Measurements from ENCODE around the gene NAPEPLD. TPM values are rescaled to one million over a fixed set of nuclear protein-coding genes. Genes with fewer than 3 reads are reported as not detected.

NAPEPLD gene
- total RNA-seq, 2 experiments from 2014 or later = 6.3 to 6.8 TPM

- intact Hi-C loops (cut with micrococcal nuclease) = no loop called here
- H3K4me1 Mint-ChIP-seq (ENCODE audit: low read depth) = peaks cover 10% of the 10 kb centered on the region
- no peaks in the 10 kb centered on the region for H3K9me3 Mint-ChIP-seq
- H3K4me3 Mint-ChIP-seq = no peak overlapping the region
- no peaks in the 10 kb centered on the region for H3K27me3 Mint-ChIP-seq (ENCODE audit: low read depth)
- DNase-seq = no peak
- CTCF ChIA-PET = interaction anchor here (0.6 kb wide), 1 partner anchor 47 kb away, joined by 3 read pairs; no protein-coding TSS in a partner anchor
- no peak overlapping the region for H3K27ac Mint-ChIP-seq
- H3K36me3 Mint-ChIP-seq (ENCODE audit: low read depth) = peaks cover 1% of the 10 kb centered on the region
Measured at GRCh38 chr7:103134836-103135554, 13.9 kb downstream of the NAPEPLD start.

GRCh38 chr7:103132995-103133688, 15.8 kb downstream of the NAPEPLD start:
- CTCF ChIA-PET = no interaction called here
- intact Hi-C loops (cut with micrococcal nuclease) = no loop called here
- no peak for DNase-seq
- Mint-ChIP-seq H3K4me1 (ENCODE audit: low read depth) (peaks cover 10% of the 10 kb centered on the region), H3K4me3 (no peak overlapping the region), H3K27ac (no peak overlapping the region), H3K36me3 (ENCODE audit: low read depth) (peaks cover 6% of the 10 kb centered on the region), H3K9me3 (no peaks in the 10 kb centered on the region), H3K27me3 (ENCODE audit: low read depth) (no peaks in the 10 kb centered on the region)

GRCh38 chr7:103130901-103131624, 17.8 kb downstream of the NAPEPLD start:
- Mint-ChIP-seq H3K36me3 (ENCODE audit: low read depth) (peaks cover 17% of the 10 kb centered on the region), H3K9me3 (no peaks in the 10 kb centered on the region), H3K4me3 (no peak overlapping the region), H3K27me3 (ENCODE audit: low read depth) (no peaks in the 10 kb centered on the region), H3K4me1 (ENCODE audit: low read depth) (peaks cover 10% of the 10 kb centered on the region), H3K27ac (no peak overlapping the region)
- intact Hi-C loops (cut with micrococcal nuclease) = no loop called here
- CTCF ChIA-PET = interaction anchor here (0.6 kb wide), 1 partner anchor 284 kb away, joined by 3 read pairs; no protein-coding TSS in a partner anchor
- no peak for DNase-seq

DNA sequence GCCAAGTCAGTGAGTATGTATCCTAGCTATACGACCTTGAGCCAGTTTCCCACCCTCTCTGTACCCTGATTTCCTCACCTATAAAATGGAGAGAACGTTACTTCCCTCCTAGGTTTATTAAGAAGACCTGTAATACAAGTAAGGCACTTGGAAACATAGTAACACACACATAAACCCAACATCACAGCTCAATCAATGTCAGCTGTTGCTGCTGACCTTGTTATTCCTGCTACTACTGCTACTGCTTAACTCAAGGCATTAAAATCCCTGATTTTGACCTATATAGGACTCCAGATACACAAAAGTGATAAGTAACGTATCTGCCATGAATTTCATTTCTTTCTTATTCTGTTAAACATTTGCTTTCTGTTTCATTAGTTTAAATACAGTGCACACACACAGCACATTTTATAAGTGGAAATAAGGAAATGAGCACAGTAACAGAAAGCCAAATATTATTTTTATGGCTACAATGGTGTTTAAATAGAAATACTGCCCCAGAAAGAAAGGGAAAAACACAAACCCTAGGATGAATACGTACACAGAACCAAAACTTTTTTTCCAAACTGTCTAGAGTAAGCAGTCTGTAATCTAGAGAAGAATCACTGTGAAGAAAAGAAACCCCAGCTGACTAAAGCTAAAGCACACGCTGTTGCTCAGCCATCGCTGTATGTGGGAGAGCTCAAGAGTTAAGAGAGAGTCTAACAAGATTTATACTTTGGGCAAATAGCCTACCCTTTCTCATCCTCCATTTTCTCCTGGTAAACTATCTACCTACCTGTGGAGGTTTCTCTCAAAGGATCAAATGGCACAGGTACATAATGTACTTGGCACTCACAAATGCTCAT, 19.0 kb downstream of the NAPEPLD start:
- intact Hi-C loops (cut with micrococcal nuclease) = no loop called here
- H3K9me3 Mint-ChIP-seq = no peaks in the 10 kb centered on the region
- H3K4me3 Mint-ChIP-seq = no peak overlapping the region
- CTCF ChIA-PET = interaction anchor here (0.6 kb wide), 1 partner anchor 283 kb away, joined by 3 read pairs; no protein-coding TSS in a partner anchor
- no peak overlapping the region for H3K27ac Mint-ChIP-seq
- H3K36me3 Mint-ChIP-seq (ENCODE audit: low read depth) = peaks cover 20% of the 10 kb centered on the region
- H3K27me3 Mint-ChIP-seq (ENCODE audit: low read depth) = no peaks in the 10 kb centered on the region
- peaks cover 10% of the 10 kb centered on the region for H3K4me1 Mint-ChIP-seq (ENCODE audit: low read depth)
- no peak for DNase-seq

DNA sequence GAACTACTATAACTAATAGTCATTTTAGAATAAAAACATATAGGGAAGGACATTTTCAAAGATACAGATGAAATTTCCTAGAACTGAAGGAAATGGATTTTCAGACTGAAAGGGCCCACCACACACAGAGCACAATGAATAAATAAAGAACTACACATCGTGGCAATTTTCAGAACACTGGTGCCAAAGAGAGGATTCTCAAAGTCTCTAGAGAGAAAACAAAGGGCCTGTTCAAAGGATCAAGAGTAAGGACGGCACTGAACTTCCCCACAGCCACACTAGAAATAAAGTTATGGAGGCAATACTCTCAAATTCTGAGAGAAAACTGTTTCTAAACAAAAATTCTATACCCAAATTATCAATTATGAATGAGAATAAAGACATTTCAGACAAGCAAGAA, 21.9 kb downstream of the NAPEPLD start:
- H3K36me3 Mint-ChIP-seq (ENCODE audit: low read depth) = peaks cover 26% of the 10 kb centered on the region
- DNase-seq = no peak
- intact Hi-C loops (cut with micrococcal nuclease) = no loop called here
- CTCF ChIA-PET = no interaction called here
- H3K4me1 Mint-ChIP-seq (ENCODE audit: low read depth) = peaks cover 2% of the 10 kb centered on the region
- H3K4me3 Mint-ChIP-seq = no peak overlapping the region
- H3K9me3 Mint-ChIP-seq = no peaks in the 10 kb centered on the region
- no peak overlapping the region for H3K27ac Mint-ChIP-seq
- H3K27me3 Mint-ChIP-seq (ENCODE audit: low read depth) = no peaks in the 10 kb centered on the region

DNA sequence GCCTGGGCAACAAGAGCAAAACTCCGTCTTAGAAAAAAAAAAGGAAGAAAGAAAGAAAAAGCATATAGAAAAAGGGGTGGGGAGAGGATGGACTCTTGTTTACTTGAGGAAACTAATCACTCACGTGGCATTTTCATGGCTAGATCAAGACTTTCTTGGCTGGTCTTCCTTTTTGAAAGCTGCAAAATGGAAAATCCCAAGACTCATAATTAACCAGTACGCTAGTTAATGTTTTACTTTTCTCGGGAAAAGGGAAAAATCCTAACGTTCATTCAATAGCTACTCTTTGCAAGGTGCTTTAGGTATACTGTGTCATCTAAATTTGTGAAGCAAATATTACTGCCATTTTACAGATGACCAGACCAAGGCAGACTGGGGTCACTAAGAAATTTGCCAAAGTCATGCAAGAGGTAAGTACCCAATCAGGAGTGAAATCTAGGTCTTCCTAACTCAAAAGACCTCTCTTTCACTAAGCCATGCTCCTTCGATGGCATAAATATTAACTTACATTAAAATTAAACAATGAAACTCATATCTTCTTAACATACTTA, 24.4 kb downstream of the NAPEPLD start:
- no peak overlapping the region for H3K27ac Mint-ChIP-seq
- H3K4me3 Mint-ChIP-seq = no peak overlapping the region
- H3K9me3 Mint-ChIP-seq = no peaks in the 10 kb centered on the region
- no peaks in the 10 kb centered on the region for H3K27me3 Mint-ChIP-seq (ENCODE audit: low read depth)
- intact Hi-C loops (cut with micrococcal nuclease) = no loop called here
- CTCF ChIA-PET = interaction anchor here (0.5 kb wide), 1 partner anchor 63 kb away, joined by 3 read pairs; no protein-coding TSS in a partner anchor
- no peak for DNase-seq
- H3K36me3 Mint-ChIP-seq (ENCODE audit: low read depth) = peaks cover 35% of the 10 kb centered on the region
- no peaks in the 10 kb centered on the region for H3K4me1 Mint-ChIP-seq (ENCODE audit: low read depth)

DNA sequence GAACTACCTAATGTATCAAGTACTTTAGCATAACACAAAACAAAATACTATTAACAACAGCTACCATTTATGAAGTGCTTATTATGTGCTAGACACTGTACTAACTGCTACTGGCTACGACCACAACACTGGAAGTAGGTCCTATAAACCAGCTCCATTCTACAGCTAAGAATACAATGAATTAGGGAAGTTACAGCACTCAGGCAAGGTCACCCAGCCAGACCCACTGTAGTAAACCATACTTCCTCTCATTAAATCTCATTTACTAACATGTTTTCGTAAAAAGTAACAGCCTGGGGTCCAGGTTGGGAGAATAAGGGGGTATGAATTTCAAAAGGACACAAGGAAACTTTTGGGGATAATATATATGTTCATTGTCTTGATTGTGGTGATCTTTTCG, 25.4 kb downstream of the NAPEPLD start:
- no peak overlapping the region for H3K27ac Mint-ChIP-seq
- no peak for DNase-seq
- H3K4me3 Mint-ChIP-seq = no peak overlapping the region
- H3K4me1 Mint-ChIP-seq (ENCODE audit: low read depth) = no peaks in the 10 kb centered on the region
- no peaks in the 10 kb centered on the region for H3K9me3 Mint-ChIP-seq
- no peaks in the 10 kb centered on the region for H3K27me3 Mint-ChIP-seq (ENCODE audit: low read depth)
- intact Hi-C loops (cut with micrococcal nuclease) = no loop called here
- peaks cover 36% of the 10 kb centered on the region for H3K36me3 Mint-ChIP-seq (ENCODE audit: low read depth)
- CTCF ChIA-PET = no interaction called here

GRCh38 chr7:103121641-103122040, 27.3 kb downstream of the NAPEPLD start:
- Mint-ChIP-seq H3K27me3 (ENCODE audit: low read depth) (no peaks in the 10 kb centered on the region), H3K4me1 (ENCODE audit: low read depth) (no peaks in the 10 kb centered on the region), H3K4me3 (no peak overlapping the region), H3K36me3 (ENCODE audit: low read depth) (peaks cover 24% of the 10 kb centered on the region), H3K27ac (no peak overlapping the region), H3K9me3 (no peaks in the 10 kb centered on the region)
- no peak for DNase-seq
- CTCF ChIA-PET = no interaction called here
- intact Hi-C loops (cut with micrococcal nuclease) = no loop called here

GRCh38 chr7:103120362-103120761, 28.5 kb downstream of the NAPEPLD start:
- Mint-ChIP-seq H3K27ac (no peak overlapping the region), H3K36me3 (ENCODE audit: low read depth) (peaks cover 18% of the 10 kb centered on the region), H3K9me3 (no peaks in the 10 kb centered on the region), H3K4me1 (ENCODE audit: low read depth) (no peaks in the 10 kb centered on the region), H3K27me3 (ENCODE audit: low read depth) (no peaks in the 10 kb centered on the region), H3K4me3 (no peak overlapping the region)
- DNase-seq = no peak
- CTCF ChIA-PET = interaction anchor here (0.6 to 1.0 kb wide), 4 partner anchors 14 to 273 kb away, joined by 3 to 5 read pairs (median 4); no protein-coding TSS in a partner anchor
- intact Hi-C loops (cut with micrococcal nuclease) = no loop called here

DNA sequence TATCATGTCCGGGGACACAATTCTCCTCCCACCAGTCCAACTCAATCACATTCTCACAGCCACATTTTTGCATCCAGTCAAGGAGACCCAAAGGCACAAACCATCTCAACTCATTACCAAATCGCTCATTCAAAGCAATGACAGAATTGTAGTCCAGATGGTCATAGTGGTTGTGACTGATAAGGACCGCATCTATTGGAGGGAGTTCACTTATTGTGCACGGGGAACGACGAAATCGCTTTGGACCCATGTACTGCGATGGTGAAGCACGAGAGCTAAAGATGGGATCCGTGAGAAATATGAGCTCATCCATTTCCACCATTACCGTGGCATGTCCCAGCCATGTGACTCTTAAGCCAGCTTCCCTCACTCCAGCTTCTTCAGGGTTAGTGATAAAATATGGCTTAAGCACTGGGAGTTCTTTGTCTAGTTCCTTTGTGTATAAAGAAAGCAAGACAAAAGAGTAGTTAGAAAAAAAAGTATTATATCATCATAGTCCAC, 29.1 kb downstream of the NAPEPLD start:
- intact Hi-C loops (cut with micrococcal nuclease) = no loop called here
- Mint-ChIP-seq H3K27ac (no peak overlapping the region), H3K27me3 (ENCODE audit: low read depth) (no peaks in the 10 kb centered on the region), H3K36me3 (ENCODE audit: low read depth) (peaks cover 21% of the 10 kb centered on the region), H3K4me3 (no peak overlapping the region), H3K9me3 (no peaks in the 10 kb centered on the region), H3K4me1 (ENCODE audit: low read depth) (no peaks in the 10 kb centered on the region)
- CTCF ChIA-PET = interaction anchor here (0.6 to 0.7 kb wide), 3 partner anchors 18 to 273 kb away, joined by 3 to 5 read pairs (median 4); no protein-coding TSS in a partner anchor
- DNase-seq = no peak

GRCh38 chr7:103117465-103117864, 31.4 kb downstream of the NAPEPLD start:
- no peak for DNase-seq
- Mint-ChIP-seq H3K27ac (no peak overlapping the region), H3K4me1 (ENCODE audit: low read depth) (no peaks in the 10 kb centered on the region), H3K4me3 (no peak overlapping the region), H3K27me3 (ENCODE audit: low read depth) (no peaks in the 10 kb centered on the region), H3K36me3 (ENCODE audit: low read depth) (peaks cover 34% of the 10 kb centered on the region), H3K9me3 (no peaks in the 10 kb centered on the region)
- CTCF ChIA-PET = no interaction called here
- intact Hi-C loops (cut with micrococcal nuclease) = no loop called here

Measured in activated naive CD4-positive, alpha-beta T cell treated with anti-CD3 and anti-CD28 coated beads for 36 hours (primary cell).